T-cell (primary cell): Measurements from ENCODE around the gene PRX. TPM values are rescaled to one million over a fixed set of nuclear protein-coding genes. Genes with fewer than 3 reads are reported as not detected.

ENCODE experiments used
- ATAC-seq, 4 experiments: fragments of 200-7000 bp in 3 of 4; fragments of 150-1000 bp in 1 of 4; cut with Tn5 transposase; replicated peaks in 1 of 4; 1 replicate in 3 of 4; 2 replicates in 1 of 4; pipeline ENCODE4 v1.10.0; 2021; ENCODE audit warnings: moderate library complexity in 3 of 4, mild to moderate bottlenecking in 2 of 4, moderate number of reproducible peaks in 1 of 4
- CTCF ChIA-PET, 2 donors: fragments of 300-600 bp; sonication (Branson Sonifier 250); formaldehyde crosslinking; loops; one replicate each; lab custom pipeline; 2022; ENCODE audit warnings: antibody characterized with exemption in 2 of 2; lab: Charles Lee
- POLR2A ChIA-PET, 2 donors: fragments of 300-600 bp; sonication (Branson Sonifier 250); formaldehyde crosslinking; loops; one replicate each; lab custom pipeline; 2022; ENCODE audit warnings: antibody characterized with exemption in 2 of 2; lab: Charles Lee
- DNase-seq, 35 experiments: peaks; one replicate each; pipeline versions ENCODE4 v3.0.0 to v3.0.0-alpha.2; 2013 to 2023
- H3K27ac ChIP-seq: one replicate; pipeline ENCODE4 v1.5.1; 2013; ENCODE audit warnings: low read length
- H3K27me3 ChIP-seq, 2 experiments: replicated peaks in 1 of 2; 1 replicate in 1 of 2; 2 replicates in 1 of 2; pipeline versions ENCODE4 v1.6.1 to v1.7.0; 2013; ENCODE audit warnings: low read length in 1 of 2, mixed read lengths in 1 of 2; ENCODE audit not compliant: control insufficient read depth in 2 of 2, insufficient read depth in 2 of 2; ENCODE audit errors: extremely low read depth in 1 of 2
- H3K36me3 ChIP-seq, 2 donors: 1 replicate in 1 of 2; 2 replicates in 1 of 2; pipeline versions ENCODE4 v1.6.1 to v1.7.0; 2013; ENCODE audit warnings: low read length in 1 of 2; ENCODE audit not compliant: control insufficient read depth in 2 of 2, insufficient read depth in 1 of 2; ENCODE audit errors: extremely low read depth in 1 of 2
- H3K4me1 ChIP-seq, 2 experiments: 1 replicate in 1 of 2; 2 replicates in 1 of 2; pipeline versions ENCODE4 v1.6.1 to v1.7.0; 2013; ENCODE audit warnings: low read length in 2 of 2, mixed read lengths in 1 of 2; ENCODE audit not compliant: insufficient read depth in 2 of 2, control insufficient read depth in 1 of 2; ENCODE audit errors: extremely low read depth in 1 of 2
- H3K4me3 ChIP-seq, 2 donors: 1 replicate in 1 of 2; 2 replicates in 1 of 2; pipeline versions ENCODE4 v1.5.1 to v1.7.0; 2013; ENCODE audit warnings: mild to moderate bottlenecking in 2 of 2, low read length in 1 of 2, moderate library complexity in 1 of 2; ENCODE audit not compliant: control insufficient read depth in 1 of 2; ENCODE audit errors: extremely low read depth in 1 of 2
- H3K9me3 ChIP-seq: 2 replicates; pipeline ENCODE4 v1.7.0; 2013
- H3K27ac Mint-ChIP-seq, 2 donors: one replicate each; pipeline ENCODE4 v1.8.0; 2020 to 2021; ENCODE audit warnings: mild to moderate bottlenecking in 2 of 2, mixed read lengths in 2 of 2
- H3K27me3 Mint-ChIP-seq, 2 donors: one replicate each; pipeline ENCODE4 v1.8.0; 2021 to 2022; ENCODE audit warnings: mixed read lengths in 2 of 2
- H3K36me3 Mint-ChIP-seq: one replicate; pipeline ENCODE4 v1.8.0; 2021; ENCODE audit warnings: mixed read lengths
- H3K4me1 Mint-ChIP-seq, 3 donors: one replicate each; pipeline ENCODE4 v1.8.0; 2020 to 2022; ENCODE audit warnings: mixed read lengths in 3 of 3, mild to moderate bottlenecking in 1 of 3
- H3K4me3 Mint-ChIP-seq, 3 donors: one replicate each; pipeline ENCODE4 v1.8.0; 2020 to 2022; ENCODE audit warnings: mild to moderate bottlenecking in 3 of 3, mixed read lengths in 3 of 3, moderate library complexity in 3 of 3
- H3K9me3 Mint-ChIP-seq, 3 donors: one replicate each; pipeline ENCODE4 v1.8.0; 2020 to 2022; ENCODE audit warnings: mixed read lengths in 3 of 3
- WGBS: methylation state at CpG from one replicate; pipeline ENCODE4 v1.1.5; 2013; ENCODE audit warnings: missing lambda C conversion rate; ENCODE audit not compliant: insufficient coverage; 5-methylcytosine and 5-hydroxymethylcytosine counted together
- total RNA-seq, 35 experiments: library from RNA in 6 of 35; stranded (reverse) in 6 of 35; fragments of 120-200 nt in 1 of 35; gene quantifications; one replicate each; pipeline versions ENCODE4 v1.2.1 to v1.2.4 and lab custom pipeline; 2013 to 2026

Gene PRX, protein sequence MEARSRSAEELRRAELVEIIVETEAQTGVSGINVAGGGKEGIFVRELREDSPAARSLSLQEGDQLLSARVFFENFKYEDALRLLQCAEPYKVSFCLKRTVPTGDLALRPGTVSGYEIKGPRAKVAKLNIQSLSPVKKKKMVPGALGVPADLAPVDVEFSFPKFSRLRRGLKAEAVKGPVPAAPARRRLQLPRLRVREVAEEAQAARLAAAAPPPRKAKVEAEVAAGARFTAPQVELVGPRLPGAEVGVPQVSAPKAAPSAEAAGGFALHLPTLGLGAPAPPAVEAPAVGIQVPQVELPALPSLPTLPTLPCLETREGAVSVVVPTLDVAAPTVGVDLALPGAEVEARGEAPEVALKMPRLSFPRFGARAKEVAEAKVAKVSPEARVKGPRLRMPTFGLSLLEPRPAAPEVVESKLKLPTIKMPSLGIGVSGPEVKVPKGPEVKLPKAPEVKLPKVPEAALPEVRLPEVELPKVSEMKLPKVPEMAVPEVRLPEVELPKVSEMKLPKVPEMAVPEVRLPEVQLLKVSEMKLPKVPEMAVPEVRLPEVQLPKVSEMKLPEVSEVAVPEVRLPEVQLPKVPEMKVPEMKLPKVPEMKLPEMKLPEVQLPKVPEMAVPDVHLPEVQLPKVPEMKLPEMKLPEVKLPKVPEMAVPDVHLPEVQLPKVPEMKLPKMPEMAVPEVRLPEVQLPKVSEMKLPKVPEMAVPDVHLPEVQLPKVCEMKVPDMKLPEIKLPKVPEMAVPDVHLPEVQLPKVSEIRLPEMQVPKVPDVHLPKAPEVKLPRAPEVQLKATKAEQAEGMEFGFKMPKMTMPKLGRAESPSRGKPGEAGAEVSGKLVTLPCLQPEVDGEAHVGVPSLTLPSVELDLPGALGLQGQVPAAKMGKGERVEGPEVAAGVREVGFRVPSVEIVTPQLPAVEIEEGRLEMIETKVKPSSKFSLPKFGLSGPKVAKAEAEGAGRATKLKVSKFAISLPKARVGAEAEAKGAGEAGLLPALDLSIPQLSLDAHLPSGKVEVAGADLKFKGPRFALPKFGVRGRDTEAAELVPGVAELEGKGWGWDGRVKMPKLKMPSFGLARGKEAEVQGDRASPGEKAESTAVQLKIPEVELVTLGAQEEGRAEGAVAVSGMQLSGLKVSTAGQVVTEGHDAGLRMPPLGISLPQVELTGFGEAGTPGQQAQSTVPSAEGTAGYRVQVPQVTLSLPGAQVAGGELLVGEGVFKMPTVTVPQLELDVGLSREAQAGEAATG (N-terminal part only)
- total RNA-seq (1 to 10 TPM; 2.0 to 4.4 (median 2.8) TPM), total RNA-seq (lab: John Stamatoyannopoulos, UW) (0.99 to 14.8 (median 4.8) reads per million in 29 experiments)
- total RNA-seq (2013): 1.8 TPM

- ATAC-seq (no peak), DNase-seq (no peak)
- POLR2A ChIA-PET: interaction anchor here (0.5 to 0.6 kb wide), 2 partner anchors 124 to 1046 kb away, joined by 4 to 11 read pairs; no protein-coding TSS in a partner anchor
- Mint-ChIP-seq H3K27ac (no peak within 1 kb of the TSS), H3K27me3 (peaks cover 0 to 2% of the 10 kb centered on the region in 2 donors), H3K9me3 (no peaks in the 10 kb centered on the region), H3K36me3 (no peaks in the 10 kb centered on the region), H3K4me3 (no peak within 1 kb of the TSS), H3K4me1 (peaks cover 13 to 22% (median 14%) of the 10 kb centered on the region in 3 donors)
- Histone ChIP-seq H3K27me3 (peaks cover 0 to 46% of the 10 kb centered on the region in 2 experiments), H3K4me1 (peaks cover 0 to 22% of the 10 kb centered on the region in 2 experiments), H3K36me3 (no peaks in the 10 kb centered on the region), H3K9me3 (no peaks in the 10 kb centered on the region), H3K4me3 (no peak within 1 kb of the TSS), H3K27ac (no peak within 1 kb of the TSS)
- CTCF ChIA-PET: no interaction called here
- WGBS: 49% methylated on average over 6 of the region's 18 CpGs
These were observed at the start of gene PRX for GRCh38 chr19:40413291-40413845. Gene PRX, minus strand, starts transcription at chr19:40413378. Its CDS starts 5,446 bp downstream, at chr19:40407932.

- no peaks in the 10 kb centered on the region for H3K36me3 ChIP-seq
- 39% methylated on average over 6 of the region's 7 CpGs for WGBS
These were observed 48.6 kb upstream of the PRX start for GRCh38 chr19:40461669-40462221.

DNA sequence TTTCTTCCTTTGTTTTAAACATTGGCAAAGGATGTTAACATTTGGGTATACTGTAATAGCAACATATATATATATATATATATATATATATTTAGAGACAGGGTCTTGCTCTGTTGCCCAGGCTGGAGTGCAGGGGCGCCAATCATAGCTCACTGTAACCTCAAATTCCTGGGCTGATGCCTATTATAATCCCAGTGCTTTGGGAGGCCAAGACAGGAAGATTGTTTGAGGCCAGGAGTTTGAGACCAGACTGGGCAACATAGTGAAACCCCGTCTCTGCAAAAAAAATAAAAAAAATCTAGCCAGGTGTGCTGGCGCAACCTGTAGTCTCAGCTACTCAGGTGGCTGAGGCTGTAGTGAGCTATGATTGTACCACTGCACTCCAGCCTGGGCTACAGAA lies 47.0 kb upstream of the PRX start:
- H3K36me3 ChIP-seq: no peaks in the 10 kb centered on the region
- Mint-ChIP-seq H3K27me3 (no peaks in the 10 kb centered on the region), H3K4me1 (peaks cover 9 to 15% (median 10%) of the 10 kb centered on the region in 3 donors), H3K4me3 (no peak overlapping the region), H3K27ac (no peak overlapping the region), H3K36me3 (peaks cover 3% of the 10 kb centered on the region), H3K9me3 (no peaks in the 10 kb centered on the region)
- DNase-seq: no peak
- POLR2A ChIA-PET: no interaction called here
- H3K4me3 ChIP-seq: no peak overlapping the region
- WGBS: 100% methylated on average over 1 of the region's 3 CpGs
- ATAC-seq: no peak
- peaks cover 0 to 2% of the 10 kb centered on the region in 2 experiments for H3K27me3 ChIP-seq
- CTCF ChIA-PET: no interaction called here
- peaks cover 2 to 11% of the 10 kb centered on the region in 2 experiments for H3K4me1 ChIP-seq
- no peaks in the 10 kb centered on the region for H3K9me3 ChIP-seq
- no peak overlapping the region for H3K27ac ChIP-seq

More at GRCh38 chr19:40461669-40462221, 48.6 kb upstream of the PRX start:
- Mint-ChIP-seq H3K9me3 (no peaks in the 10 kb centered on the region), H3K36me3 (peaks cover 3% of the 10 kb centered on the region), H3K4me1 (peaks cover 23 to 31% (median 24%) of the 10 kb centered on the region in 3 donors), H3K4me3 (no peak overlapping the region), H3K27me3 (peaks cover 5 to 6% of the 10 kb centered on the region in 2 donors), H3K27ac (no peak overlapping the region)
- peaks cover 10 to 25% of the 10 kb centered on the region in 2 experiments for H3K4me1 ChIP-seq
- no peaks in the 10 kb centered on the region for H3K9me3 ChIP-seq
- H3K27ac ChIP-seq: no peak overlapping the region
- peaks cover 0 to 6% of the 10 kb centered on the region in 2 experiments for H3K27me3 ChIP-seq
- CTCF ChIA-PET: interaction anchor here in 1 of 2 donors (0.7 kb wide), 2 partner anchors 157 to 258 kb away, joined by 3 read pairs; no protein-coding TSS in a partner anchor
- no peak for DNase-seq
- POLR2A ChIA-PET: no interaction called here
- no peak overlapping the region for H3K4me3 ChIP-seq
- ATAC-seq: no peak

DNA sequence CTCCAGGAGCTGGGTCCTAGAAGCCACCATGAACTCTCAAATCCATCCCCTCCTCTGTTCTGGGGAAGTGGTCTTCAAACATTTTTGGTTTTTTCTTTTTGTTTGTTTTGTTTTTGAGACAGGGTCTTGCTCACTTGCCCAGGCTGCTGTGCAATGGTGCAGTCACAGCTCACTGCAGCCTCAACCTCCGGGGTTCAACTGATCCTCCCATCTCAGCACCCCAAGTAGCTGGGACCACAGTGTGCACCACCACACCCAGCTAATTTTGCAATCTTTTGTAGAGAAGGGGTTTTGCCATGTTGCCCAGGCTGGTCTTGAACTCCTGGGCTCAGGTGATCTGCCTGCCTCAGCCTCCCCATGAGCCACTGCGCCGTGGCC lies 45.4 kb upstream of the PRX start:
- H3K27ac Mint-ChIP-seq: no peak overlapping the region
- no peaks in the 10 kb centered on the region for H3K9me3 Mint-ChIP-seq
- H3K27me3 Mint-ChIP-seq: no peaks in the 10 kb centered on the region
- H3K4me3 Mint-ChIP-seq: no peak overlapping the region
- H3K4me1 Mint-ChIP-seq: peaks cover 0 to 7% (median 0%) of the 10 kb centered on the region in 3 donors
- DNase-seq (no peak), ATAC-seq (no peak)
- CTCF ChIA-PET: interaction anchor here in 1 of 2 donors (0.6 kb wide), 1 partner anchor 68 kb away, joined by 3 read pairs; no protein-coding TSS in a partner anchor
- H3K27ac ChIP-seq: no peak overlapping the region
- POLR2A ChIA-PET: no interaction called here
- H3K36me3 ChIP-seq: no peaks in the 10 kb centered on the region
- H3K27me3 ChIP-seq: peaks cover 0 to 2% of the 10 kb centered on the region in 2 experiments
- no peaks in the 10 kb centered on the region for H3K4me1 ChIP-seq
- H3K36me3 Mint-ChIP-seq: peaks cover 3% of the 10 kb centered on the region
- H3K9me3 ChIP-seq: no peaks in the 10 kb centered on the region
- H3K4me3 ChIP-seq: no peak overlapping the region
- 100% methylated on average over 2 of the region's 3 CpGs for WGBS

- no peaks in the 10 kb centered on the region for H3K27me3 Mint-ChIP-seq
- CTCF ChIA-PET: interaction anchor here in 1 of 2 donors (0.6 kb wide), 1 partner anchor 67 kb away, joined by 3 read pairs; no protein-coding TSS in a partner anchor
- no peak overlapping the region for H3K27ac ChIP-seq
- no peaks in the 10 kb centered on the region for H3K9me3 Mint-ChIP-seq
- H3K36me3 Mint-ChIP-seq: peaks cover 3% of the 10 kb centered on the region
- peaks cover 0 to 7% (median 0%) of the 10 kb centered on the region in 3 donors for H3K4me1 Mint-ChIP-seq
- H3K4me3 Mint-ChIP-seq: no peak overlapping the region
- H3K27me3 ChIP-seq: peaks cover 0 to 2% of the 10 kb centered on the region in 2 experiments
- H3K9me3 ChIP-seq: no peaks in the 10 kb centered on the region
- WGBS: 98% methylated on average over 15 of the region's 27 CpGs
- H3K36me3 ChIP-seq: no peaks in the 10 kb centered on the region
- ATAC-seq (no peak), DNase-seq (no peak)
- H3K4me1 ChIP-seq: no peaks in the 10 kb centered on the region
- POLR2A ChIA-PET: no interaction called here
- no peak overlapping the region for H3K27ac Mint-ChIP-seq
- no peak overlapping the region for H3K4me3 ChIP-seq
These were observed 44.9 kb upstream of the PRX start for GRCh38 chr19:40457953-40458596.
